Skeletal muscle tissue (tissue), 4 donors: ENCODE data around the gene RD3L. TPM values are rescaled to one million over a fixed set of nuclear protein-coding genes. Genes with fewer than 3 reads are reported as not detected.

Experiments
- H3K27ac ChIP-seq: one replicate; pipeline ENCODE4 v1.7.0; 2013; ENCODE audit warnings: mild to moderate bottlenecking, low read depth, low read length, inconsistent platforms
- H3K27me3 ChIP-seq, 3 donors: one replicate each; pipeline ENCODE4 v1.7.0; 2013; ENCODE audit warnings: low read length in 3 of 3; ENCODE audit not compliant: control insufficient read depth in 3 of 3, insufficient read depth in 3 of 3
- H3K36me3 ChIP-seq, 3 donors: one replicate each; pipeline ENCODE4 v1.7.0; 2013; ENCODE audit warnings: low read length in 3 of 3; ENCODE audit not compliant: control insufficient read depth in 3 of 3, insufficient read depth in 3 of 3
- H3K4me1 ChIP-seq, 3 donors: one replicate each; pipeline ENCODE4 v1.7.0; 2013; ENCODE audit warnings: low read length in 3 of 3, mild to moderate bottlenecking in 3 of 3; ENCODE audit not compliant: control insufficient read depth in 3 of 3, insufficient read depth in 3 of 3
- H3K4me3 ChIP-seq, 3 donors: one replicate each; pipeline ENCODE4 v1.7.0; 2013; ENCODE audit warnings: low read length in 3 of 3
- H3K9ac ChIP-seq, 3 donors: one replicate each; pipeline ENCODE4 v1.7.0; 2013; ENCODE audit warnings: low read length in 3 of 3, mild to moderate bottlenecking in 3 of 3, moderate library complexity in 2 of 3, low read depth in 1 of 3
- H3K9me3 ChIP-seq, 3 donors: one replicate each; pipeline ENCODE4 v1.7.0; 2013; ENCODE audit warnings: low read length in 3 of 3; ENCODE audit not compliant: control insufficient read depth in 3 of 3
- total RNA-seq: library from RNA; depleted of rRNA; stranded (reverse); fragments of >200 nt; gene quantifications from one replicate; pipeline ENCODE4 v1.2.3, GENCODE V29; 2014
- donor health status: Osteomylitis.

The RD3L gene
- total RNA-seq, 1 donor from 2014 or later = not detected

GRCh38 chr14:103960457-103961055 is 18.2 kb upstream of the RD3L start:
- H3K27ac ChIP-seq = no peak overlapping the region
- H3K36me3 ChIP-seq = no peaks in the 10 kb centered on the region
- H3K27me3 ChIP-seq = no peaks in the 10 kb centered on the region
- no peaks in the 10 kb centered on the region for H3K9me3 ChIP-seq
- no peaks in the 10 kb centered on the region for H3K4me1 ChIP-seq
- no peak overlapping the region for H3K4me3 ChIP-seq
- H3K9ac ChIP-seq = no peak overlapping the region

- Histone ChIP-seq H3K9ac (no peak overlapping the region), H3K27me3 (peaks cover 0 to 3% (median 0%) of the 10 kb centered on the region in 3 donors), H3K36me3 (no peaks in the 10 kb centered on the region), H3K9me3 (peaks cover 2 to 6% (median 4%) of the 10 kb centered on the region in 3 donors), H3K4me1 (no peaks in the 10 kb centered on the region), H3K27ac (no peak overlapping the region), H3K4me3 (no peak overlapping the region)
Observed at GRCh38 chr14:103949131-103949790, 6.9 kb upstream of the RD3L start.

GRCh38 chr14:103948442-103948841 is 6.1 kb upstream of the RD3L start:
- peaks cover 2 to 6% (median 4%) of the 10 kb centered on the region in 3 donors for H3K9me3 ChIP-seq
- H3K4me1 ChIP-seq = no peaks in the 10 kb centered on the region
- peaks cover 0 to 3% (median 0%) of the 10 kb centered on the region in 3 donors for H3K27me3 ChIP-seq
- H3K4me3 ChIP-seq = no peak overlapping the region
- H3K36me3 ChIP-seq = no peaks in the 10 kb centered on the region
- no peak overlapping the region for H3K9ac ChIP-seq
- H3K27ac ChIP-seq = no peak overlapping the region

- no peak overlapping the region for H3K27ac ChIP-seq
- H3K4me3 ChIP-seq = no peak overlapping the region
- peaks cover 2 to 6% (median 4%) of the 10 kb centered on the region in 3 donors for H3K9me3 ChIP-seq
- H3K9ac ChIP-seq = no peak overlapping the region
- H3K36me3 ChIP-seq = no peaks in the 10 kb centered on the region
- H3K27me3 ChIP-seq = peaks cover 0 to 3% (median 0%) of the 10 kb centered on the region in 3 donors
- H3K4me1 ChIP-seq = no peaks in the 10 kb centered on the region
Observed at GRCh38 chr14:103946975-103947374, 4.6 kb upstream of the RD3L start.

- Histone ChIP-seq H3K27me3 (peaks cover 0 to 4% (median 3%) of the 10 kb centered on the region in 3 donors), H3K27ac (no peak overlapping the region)
Observed at GRCh38 chr14:103943673-103944072, 1.3 kb upstream of the RD3L start.

GRCh38 chr14:103941462-103941861 is 867 bp downstream of the RD3L start:
- Histone ChIP-seq H3K27ac (no peak overlapping the region), H3K9me3 (no peaks in the 10 kb centered on the region), H3K27me3 (peaks cover 0 to 6% (median 4%) of the 10 kb centered on the region in 3 donors), H3K9ac (no peak overlapping the region), H3K36me3 (no peaks in the 10 kb centered on the region), H3K4me3 (no peak overlapping the region), H3K4me1 (no peaks in the 10 kb centered on the region)

More at GRCh38 chr14:103943673-103944072, 1.3 kb upstream of the RD3L start:
- Histone ChIP-seq H3K4me1 (no peaks in the 10 kb centered on the region), H3K9ac (no peak overlapping the region), H3K9me3 (peaks cover 2 to 6% (median 4%) of the 10 kb centered on the region in 3 donors), H3K4me3 (no peak overlapping the region), H3K36me3 (no peaks in the 10 kb centered on the region)

- Histone ChIP-seq H3K27ac (no peak overlapping the region), H3K9ac (no peak overlapping the region), H3K4me1 (no peaks in the 10 kb centered on the region), H3K4me3 (no peak overlapping the region), H3K9me3 (no peaks in the 10 kb centered on the region), H3K27me3 (peaks cover 0 to 3% (median 0%) of the 10 kb centered on the region in 3 donors), H3K36me3 (no peaks in the 10 kb centered on the region)
Observed at GRCh38 chr14:103935102-103935501, 7.2 kb downstream of the RD3L start.

GRCh38 chr14:103932791-103933490 is 9.4 kb downstream of the RD3L start:
- H3K9me3 ChIP-seq = no peaks in the 10 kb centered on the region
- H3K4me1 ChIP-seq = no peaks in the 10 kb centered on the region
- no peak overlapping the region for H3K4me3 ChIP-seq
- no peak overlapping the region for H3K27ac ChIP-seq
- no peak overlapping the region for H3K9ac ChIP-seq
- H3K27me3 ChIP-seq = peaks cover 0 to 4% (median under 1%) of the 10 kb centered on the region in 3 donors
- no peaks in the 10 kb centered on the region for H3K36me3 ChIP-seq

- Histone ChIP-seq H3K4me1 (no peaks in the 10 kb centered on the region), H3K9me3 (peaks cover 0 to 2% (median 0%) of the 10 kb centered on the region in 3 donors), H3K9ac (no peak overlapping the region), H3K27me3 (peaks cover 5 to 13% (median 9%) of the 10 kb centered on the region in 3 donors), H3K36me3 (no peaks in the 10 kb centered on the region), H3K27ac (no peak overlapping the region), H3K4me3 (no peak overlapping the region)
Observed at GRCh38 chr14:103931422-103931821, 10.9 kb downstream of the RD3L start.
